AG09319 (cell line): Measurements from ENCODE around the gene HAGHL.
"Not testable (repeated sequence)": the region's sequence is repeated elsewhere in the genome, so short reads cannot be mapped to it uniquely, and the experiment has no call there.

ENCODE experiments used
- DNase-seq: peaks from one replicate; pipeline ENCODE4 v3.0.0-alpha.2; 2010; ENCODE audit warnings: low read depth; ENCODE audit errors: extremely low read depth
- CTCF ChIP-seq: IDR thresholded peaks from 2 replicates; pipeline ENCODE4 v1.5.1; 2011; ENCODE audit warnings: low read depth, mild to moderate bottlenecking, inconsistent platforms, low read length, moderate library complexity

HAGHL gene

GRCh38 chr16:736936-737481 lies 10.1 kb downstream of the HAGHL start:
- TF ChIP-seq CTCF = no peak
- no peak for DNase-seq

- no peak for TF ChIP-seq CTCF
- no peak for DNase-seq
Measured at GRCh38 chr16:739560-740458, 12.9 kb downstream of the HAGHL start.

GRCh38 chr16:740459-740763 lies 13.5 kb downstream of the HAGHL start:
- DNase-seq = no peak
- TF ChIP-seq CTCF = no peak

- peak; percentile 60 for TF ChIP-seq CTCF
- peak; percentile 69 for DNase-seq
Measured at GRCh38 chr16:740764-741505, 14.0 kb downstream of the HAGHL start, which contains the start of gene CIAO3. TSS of gene CIAO3 (minus strand) at chr16:740997. CDS start at chr16:740985, 12 bp downstream.

- DNase-seq = no peak
- TF ChIP-seq CTCF = no peak
Measured at GRCh38 chr16:741986-742629, 15.2 kb downstream of the HAGHL start.

GRCh38 chr16:742894-743293 lies 16.0 kb downstream of the HAGHL start:
- DNase-seq = not testable (repeated sequence)

GRCh38 chr16:743794-744500 lies 17.0 kb downstream of the HAGHL start:
- DNase-seq = no peak
- no peak; the same call in 1 of the 2 replicates for TF ChIP-seq CTCF
